Calu3 (cell line): ENCODE results near the gene SS18L1. TPM values are rescaled to one million over a fixed set of nuclear protein-coding genes. Genes with fewer than 3 reads are reported as not detected.

Experiments
- BruUV-seq: library from RNA; stranded (reverse); fragments of 400-500 nt; replicated peaks from 2 replicates; lab custom pipeline; 2021; lab: Mats Ljungman, UMichigan
- CTCF ChIA-PET: fragments of 300-600 bp; sonication (Branson Sonifier 250); formaldehyde crosslinking; loops from one replicate; lab custom pipeline; 2022; ENCODE audit warnings: antibody characterized with exemption; lab: Charles Lee
- DNase-seq: peaks from one replicate; pipeline ENCODE4 v3.0.0; 2022
- H3K27ac Mint-ChIP-seq: one replicate; pipeline ENCODE4 v1.8.0; 2022; ENCODE audit warnings: mixed read lengths; ENCODE audit not compliant: unreplicated experiment
- H3K27me3 Mint-ChIP-seq: one replicate; pipeline ENCODE4 v1.8.0; 2022; ENCODE audit warnings: mixed read lengths; ENCODE audit not compliant: unreplicated experiment
- H3K36me3 Mint-ChIP-seq: one replicate; pipeline ENCODE4 v1.8.0; 2022; ENCODE audit warnings: mild to moderate bottlenecking, moderate library complexity, mixed read lengths; ENCODE audit not compliant: insufficient read depth, unreplicated experiment
- H3K4me1 Mint-ChIP-seq: one replicate; pipeline ENCODE4 v1.8.0; 2022; ENCODE audit warnings: mild to moderate bottlenecking, low read depth, mixed read lengths; ENCODE audit not compliant: unreplicated experiment
- H3K4me3 Mint-ChIP-seq: one replicate; pipeline ENCODE4 v1.8.0; 2022; ENCODE audit warnings: mild to moderate bottlenecking, low read depth, moderate library complexity, mixed read lengths; ENCODE audit not compliant: unreplicated experiment
- H3K9me3 Mint-ChIP-seq: one replicate; pipeline ENCODE4 v1.8.0; 2022; ENCODE audit warnings: low read depth, mixed read lengths; ENCODE audit not compliant: unreplicated experiment
- intact Hi-C: fragments of 100-400 bp; cut with micrococcal nuclease; formaldehyde crosslinking; loops from one replicate; pipeline ENCODE4 v1.10.0; 2022; ENCODE audit not compliant: unreplicated experiment
- total RNA-seq: library from RNA; stranded (reverse); gene quantifications from 2 replicates; pipeline ENCODE4 v1.2.3, GENCODE V29; 2022
- TF ChIP-seq, protein P1 (sequence below): fragments of 200-600 bp; IDR thresholded peaks from one replicate; pipeline ENCODE4 v1.8.0; 2022; ENCODE audit warnings: antibody characterized with exemption; ENCODE audit not compliant: unreplicated experiment

The SS18L1 gene
- total RNA-seq, 1 experiment from 2014 or later, result 47.4 TPM

DNA sequence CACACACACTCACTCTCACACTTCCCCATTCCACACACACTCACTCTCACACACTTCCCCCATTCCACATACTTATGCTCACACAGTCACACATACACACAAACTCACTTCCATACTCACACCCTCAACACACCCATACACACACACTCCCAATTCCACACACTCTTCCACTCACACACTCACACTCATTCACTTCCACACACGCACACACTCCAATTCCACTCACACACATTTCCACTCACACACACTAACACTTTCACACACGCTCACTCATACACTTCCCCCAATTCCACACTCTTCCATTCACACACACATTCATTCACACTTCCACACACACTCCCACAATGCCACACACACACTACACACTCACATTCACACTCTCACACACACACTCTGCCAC, 86.7 kb downstream of the SS18L1 start:
- TF ChIP-seq, protein P1, sequence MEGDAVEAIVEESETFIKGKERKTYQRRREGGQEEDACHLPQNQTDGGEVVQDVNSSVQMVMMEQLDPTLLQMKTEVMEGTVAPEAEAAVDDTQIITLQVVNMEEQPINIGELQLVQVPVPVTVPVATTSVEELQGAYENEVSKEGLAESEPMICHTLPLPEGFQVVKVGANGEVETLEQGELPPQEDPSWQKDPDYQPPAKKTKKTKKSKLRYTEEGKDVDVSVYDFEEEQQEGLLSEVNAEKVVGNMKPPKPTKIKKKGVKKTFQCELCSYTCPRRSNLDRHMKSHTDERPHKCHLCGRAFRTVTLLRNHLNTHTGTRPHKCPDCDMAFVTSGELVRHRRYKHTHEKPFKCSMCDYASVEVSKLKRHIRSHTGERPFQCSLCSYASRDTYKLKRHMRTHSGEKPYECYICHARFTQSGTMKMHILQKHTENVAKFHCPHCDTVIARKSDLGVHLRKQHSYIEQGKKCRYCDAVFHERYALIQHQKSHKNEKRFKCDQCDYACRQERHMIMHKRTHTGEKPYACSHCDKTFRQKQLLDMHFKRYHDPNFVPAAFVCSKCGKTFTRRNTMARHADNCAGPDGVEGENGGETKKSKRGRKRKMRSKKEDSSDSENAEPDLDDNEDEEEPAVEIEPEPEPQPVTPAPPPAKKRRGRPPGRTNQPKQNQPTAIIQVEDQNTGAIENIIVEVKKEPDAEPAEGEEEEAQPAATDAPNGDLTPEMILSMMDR, result no peak
- Mint-ChIP-seq H3K27me3 (peaks cover 24% of the 10 kb centered on the region), H3K36me3 (peaks cover 5% of the 10 kb centered on the region), H3K27ac (no peak overlapping the region), H3K9me3 (no peaks in the 10 kb centered on the region), H3K4me1 (peaks cover 15% of the 10 kb centered on the region), H3K4me3 (no peak overlapping the region)
- BruUV-seq, result no TSS peak
- no peak for DNase-seq
- intact Hi-C loops, result no loop called here
- CTCF ChIA-PET, result no interaction called here

DNA sequence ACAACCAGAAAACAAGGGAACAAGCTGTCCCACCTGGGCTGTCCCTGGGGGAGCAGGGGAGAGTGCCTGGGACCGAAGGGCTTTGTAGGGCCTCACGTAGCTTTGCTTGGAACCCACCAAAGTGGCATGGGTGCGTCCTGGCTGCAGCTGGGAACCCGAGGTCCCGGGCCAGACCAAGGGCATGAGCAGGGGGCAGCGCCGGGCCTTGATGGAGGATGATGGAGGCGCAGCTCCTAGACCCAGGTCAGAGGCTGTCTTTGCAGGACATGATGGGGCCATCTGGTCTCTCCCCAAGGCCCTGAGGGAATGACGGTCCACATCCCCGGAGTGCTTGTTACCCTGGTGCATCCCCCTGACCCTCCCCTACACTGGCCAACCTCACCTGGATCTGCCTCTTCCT, 87.1 kb downstream of the SS18L1 start:
- TF ChIP-seq, protein P1, result no peak
- intact Hi-C loops, result no loop called here
- no peak for DNase-seq
- BruUV-seq, result no TSS peak
- H3K4me1 Mint-ChIP-seq, result peaks cover 15% of the 10 kb centered on the region
- H3K36me3 Mint-ChIP-seq, result peaks cover 5% of the 10 kb centered on the region
- CTCF ChIA-PET, result no interaction called here
- H3K27ac Mint-ChIP-seq, result no peak overlapping the region
- peaks cover 23% of the 10 kb centered on the region for H3K27me3 Mint-ChIP-seq
- no peaks in the 10 kb centered on the region for H3K9me3 Mint-ChIP-seq
- H3K4me3 Mint-ChIP-seq, result no peak overlapping the region

DNA sequence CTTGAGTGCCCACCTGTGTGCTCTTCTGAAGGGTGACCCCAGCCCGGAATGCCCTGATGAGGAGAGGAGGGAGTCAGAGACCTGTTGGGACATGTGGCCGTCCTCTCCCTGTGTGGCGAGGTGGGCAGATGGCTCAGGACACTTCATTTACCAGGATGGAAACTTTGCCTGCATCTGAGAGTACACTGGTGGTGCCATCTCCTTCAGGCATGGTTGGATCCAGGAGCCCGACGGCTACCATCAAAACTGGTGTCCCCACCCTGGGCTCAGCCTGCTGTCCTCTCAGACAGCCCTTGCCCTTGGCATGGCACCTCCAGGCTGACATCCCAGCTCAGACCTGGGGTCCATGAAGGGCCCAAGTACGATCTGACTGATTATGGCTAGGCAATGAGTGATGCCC, 87.7 kb downstream of the SS18L1 start:
- TF ChIP-seq, protein P1, result no peak
- H3K36me3 Mint-ChIP-seq, result peaks cover 11% of the 10 kb centered on the region
- peaks cover 20% of the 10 kb centered on the region for H3K4me1 Mint-ChIP-seq
- CTCF ChIA-PET, result no interaction called here
- no peak overlapping the region for H3K4me3 Mint-ChIP-seq
- no peak overlapping the region for H3K27ac Mint-ChIP-seq
- no TSS peak for BruUV-seq
- intact Hi-C loops, result no loop called here
- no peaks in the 10 kb centered on the region for H3K9me3 Mint-ChIP-seq
- H3K27me3 Mint-ChIP-seq, result peaks cover 23% of the 10 kb centered on the region
- no peak for DNase-seq

Other genes starting within 250 kb of the SS18L1 start
- 64.3 and 65.2 TPM in 2 replicates for gene TAF4, start 77.9 kb upstream of the SS18L1 start, total RNA-seq
- 76.9 and 78.0 TPM in 2 replicates for gene LSM14B, start 21.3 kb upstream of the SS18L1 start, total RNA-seq
- gene PSMA7, start 375 bp upstream of the SS18L1 start, total RNA-seq, result 514 and 518 TPM in 2 replicates
- 87.9 and 92.6 TPM in 2 replicates for gene MTG2, start 39.3 kb downstream of the SS18L1 start, total RNA-seq
- not detected in 2 replicates for gene HRH3, start 76.5 kb downstream of the SS18L1 start, total RNA-seq
- 115 and 129 TPM in 2 replicates for gene OSBPL2, start 94.8 kb downstream of the SS18L1 start, total RNA-seq
- 222 and 227 TPM in 2 replicates for gene ADRM1, start 159.2 kb downstream of the SS18L1 start, total RNA-seq
- 740 and 763 TPM in 2 replicates for gene LAMA5, start 223.5 kb downstream of the SS18L1 start, total RNA-seq
- 1,920 and 1,936 TPM in 2 replicates for gene RPS21, start 243.3 kb downstream of the SS18L1 start, total RNA-seq